Adipose tissue (tissue), 3 donors: Measurements from ENCODE around the gene ACTRT3. TPM values are rescaled to one million over a fixed set of nuclear protein-coding genes. Genes with fewer than 3 reads are reported as not detected.

Source experiments
- H3K27ac ChIP-seq: one replicate; pipeline ENCODE4 v1.5.1; 2013; ENCODE audit warnings: low read depth, low read length
- WGBS, 3 donors: extraction: QIAGEN DNeasy Blood & Tissue Kit; methylation state at CpG; one replicate each; pipeline ENCODE4 v1.1.7; 2013; 5-methylcytosine and 5-hydroxymethylcytosine counted together
- polyA plus RNA-seq, 3 donors: library from polyadenylated mRNA; stranded (reverse); fragments of 200-250 nt; gene quantifications; one replicate each; pipeline ENCODE4 v1.2.3, GENCODE V29; 2013
- donor health status: healthy with polysubstance abuse.
- donor health status: Bipolar disorder and iron deficiency.
- donor health status: healthy.

Gene ACTRT3
- polyA plus RNA-seq, 3 donors: 0.95 to 2.0 (median 1.8) TPM

DNA sequence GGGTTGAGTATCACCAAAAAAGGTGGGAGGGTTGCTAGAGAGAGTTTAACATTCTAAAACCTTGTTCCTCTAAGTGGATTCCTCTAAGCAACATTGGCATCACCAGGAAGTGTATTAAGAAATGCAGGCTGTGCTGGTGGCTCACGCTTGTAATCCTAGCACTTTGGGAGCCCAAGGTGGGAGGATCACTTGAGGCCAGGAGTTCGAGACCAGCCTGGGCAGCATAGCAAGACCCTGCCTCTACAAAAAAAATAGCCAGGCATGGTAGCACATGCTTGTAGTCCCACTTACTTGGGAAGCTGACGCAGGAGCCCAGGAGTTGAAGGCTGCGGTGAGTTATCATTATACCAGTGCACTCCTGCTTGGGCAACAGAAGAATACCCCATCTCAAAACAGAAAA, 8.5 kb upstream of the ACTRT3 start:
- WGBS, 3 donors: 66 to 85% (median 81%) methylated on average over 4 of the region's 4 CpGs
- H3K27ac ChIP-seq: no peak overlapping the region

DNA sequence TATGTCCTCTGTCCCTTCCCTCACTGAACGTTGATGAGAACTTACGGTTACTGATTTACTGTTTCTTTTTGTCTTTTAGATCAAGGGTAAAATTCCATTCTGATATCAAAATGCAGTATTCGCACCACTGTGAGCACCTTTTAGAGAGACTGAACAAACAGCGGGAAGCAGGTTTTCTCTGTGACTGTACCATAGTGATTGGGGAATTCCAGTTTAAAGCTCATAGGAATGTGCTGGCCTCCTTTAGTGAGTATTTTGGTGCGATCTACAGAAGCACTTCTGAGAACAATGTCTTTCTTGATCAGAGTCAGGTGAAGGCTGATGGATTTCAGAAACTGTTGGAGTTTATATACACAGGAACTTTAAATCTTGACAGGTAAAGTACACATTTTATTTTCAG, 4.8 kb upstream of the ACTRT3 start:
- WGBS, 3 donors: 32 to 68% (median 52%) methylated on average over 5 of the region's 5 CpGs
- H3K27ac ChIP-seq: no peak overlapping the region

DNA sequence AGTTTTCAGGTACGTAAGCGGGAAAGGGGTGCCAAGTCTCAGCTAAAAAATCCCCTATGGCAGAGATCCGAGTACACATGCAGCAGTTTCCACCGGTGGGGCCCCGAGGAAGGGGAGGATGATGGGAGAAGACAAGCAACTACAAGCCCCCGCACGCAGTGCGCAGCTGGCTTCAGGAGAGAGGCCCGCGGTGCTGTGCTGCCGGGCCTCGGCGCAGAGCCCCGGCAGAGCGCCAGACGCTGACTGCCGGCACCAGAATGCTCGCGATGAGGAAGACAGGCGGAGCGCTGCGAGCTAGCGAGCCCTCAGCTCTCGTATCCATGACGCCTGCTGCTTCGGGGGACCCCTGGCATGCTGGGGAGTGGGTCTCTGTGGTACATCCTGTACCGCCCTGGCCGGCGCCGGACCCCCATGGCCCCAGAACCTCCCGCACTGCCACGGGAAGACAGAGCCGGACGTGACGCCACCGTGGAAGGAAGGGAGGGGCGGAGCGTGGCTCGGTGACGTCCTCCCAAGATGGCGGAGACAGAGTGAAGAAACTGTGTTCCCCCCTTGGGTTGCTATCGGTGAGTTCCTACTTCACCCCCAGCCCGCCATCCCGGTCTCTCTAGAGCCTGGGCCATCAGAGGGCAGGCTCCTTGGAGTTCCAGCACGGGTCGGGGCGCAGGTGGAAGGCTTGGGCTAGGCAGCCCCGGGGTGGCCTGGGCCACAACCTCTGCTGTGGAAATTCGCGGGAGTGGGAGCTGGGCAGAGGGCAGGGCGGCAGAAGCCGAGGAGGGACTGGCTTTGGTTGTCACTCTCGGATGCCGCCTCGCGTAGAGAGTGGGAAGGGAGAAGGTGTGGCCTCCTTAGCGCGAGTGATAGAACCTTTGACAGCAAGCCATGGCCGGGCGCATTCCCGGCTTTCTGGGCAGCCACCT, 3.8 kb upstream of the ACTRT3 start, which contains the start of gene MYNN:
TSS of gene MYNN (plus strand) at position 500 of the 920 bp plus-strand sequence. CDS start 900 bp downstream, outside the sequence.
- peak within 1 kb of the TSS; percentile 99 for H3K27ac ChIP-seq
- WGBS, 3 donors: 0% methylated on average over 61 of the region's 61 CpGs

DNA sequence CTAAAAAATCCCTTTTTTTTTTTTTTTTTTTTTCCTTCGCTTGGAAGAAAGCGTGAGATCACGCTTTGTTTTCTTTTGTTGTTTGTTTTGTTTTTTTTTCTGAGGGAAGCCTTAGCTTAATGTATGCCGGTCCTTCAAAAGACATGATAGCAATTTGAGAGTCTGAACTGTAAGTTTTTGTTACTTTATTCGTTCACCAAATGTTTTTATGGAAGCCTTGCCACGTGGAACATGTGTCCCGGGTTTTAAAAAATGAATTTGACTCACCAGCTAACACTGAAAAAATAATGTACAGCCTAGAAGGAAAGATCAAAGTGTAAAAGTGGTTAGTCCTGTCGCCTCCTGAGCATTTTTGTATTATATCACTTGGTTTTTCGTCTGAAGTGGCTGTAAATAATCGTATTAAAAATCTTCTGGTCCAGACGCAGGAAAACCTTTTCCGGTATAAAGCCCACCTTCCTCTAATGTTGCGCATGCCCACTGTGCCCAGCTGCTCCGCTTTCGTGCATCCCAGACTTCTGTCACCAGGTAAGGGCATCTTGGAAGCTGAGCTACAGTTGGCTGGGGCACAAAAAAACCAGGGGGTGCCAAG, 3.0 kb upstream of the ACTRT3 start:
- whole genome bisulfite sequencing, 3 donors: 0 to 1% (median 0%) methylated on average over 15 of the region's 15 CpGs
- peak overlapping the region; percentile 99 for H3K27ac ChIP-seq

DNA sequence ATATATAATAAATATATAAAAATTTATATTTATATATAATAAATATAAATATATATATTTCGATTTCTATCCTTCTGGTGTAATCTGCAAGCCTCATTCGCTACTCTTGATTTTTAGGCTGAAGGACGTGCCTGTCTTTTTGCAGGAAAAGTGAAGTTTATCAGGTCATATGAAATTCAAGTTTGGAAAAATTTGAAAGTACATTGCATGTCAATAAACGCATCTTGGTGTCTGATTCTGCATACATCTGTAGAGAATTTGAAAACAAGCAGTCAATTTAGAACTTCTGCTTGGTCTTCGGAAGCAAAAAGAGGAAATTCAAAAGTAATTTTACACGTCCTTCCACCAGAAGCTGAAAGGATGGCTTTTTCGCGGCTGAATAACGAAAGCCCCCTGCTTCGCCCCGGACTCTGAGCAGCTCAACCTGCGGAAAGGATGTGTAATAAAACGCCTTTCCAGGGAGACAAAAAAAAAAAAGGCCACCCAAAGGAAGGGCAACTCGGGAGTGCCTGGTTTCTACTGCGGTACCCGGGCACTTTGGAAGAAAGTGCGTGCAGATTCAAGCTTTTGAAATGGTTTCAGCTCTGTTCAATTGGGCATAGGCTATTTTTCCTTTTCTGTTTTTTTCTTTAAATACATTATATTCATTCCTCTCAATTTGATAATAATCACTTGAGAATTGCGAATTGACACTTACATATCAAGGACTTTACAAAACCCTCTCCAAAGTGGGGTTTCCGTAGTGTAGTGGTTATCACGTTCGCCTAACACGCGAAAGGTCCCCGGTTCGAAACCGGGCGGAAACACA, 2.3 kb upstream of the ACTRT3 start:
- WGBS, 3 donors: 0 to 1% (median 0%) methylated on average over 27 of the region's 27 CpGs

DNA sequence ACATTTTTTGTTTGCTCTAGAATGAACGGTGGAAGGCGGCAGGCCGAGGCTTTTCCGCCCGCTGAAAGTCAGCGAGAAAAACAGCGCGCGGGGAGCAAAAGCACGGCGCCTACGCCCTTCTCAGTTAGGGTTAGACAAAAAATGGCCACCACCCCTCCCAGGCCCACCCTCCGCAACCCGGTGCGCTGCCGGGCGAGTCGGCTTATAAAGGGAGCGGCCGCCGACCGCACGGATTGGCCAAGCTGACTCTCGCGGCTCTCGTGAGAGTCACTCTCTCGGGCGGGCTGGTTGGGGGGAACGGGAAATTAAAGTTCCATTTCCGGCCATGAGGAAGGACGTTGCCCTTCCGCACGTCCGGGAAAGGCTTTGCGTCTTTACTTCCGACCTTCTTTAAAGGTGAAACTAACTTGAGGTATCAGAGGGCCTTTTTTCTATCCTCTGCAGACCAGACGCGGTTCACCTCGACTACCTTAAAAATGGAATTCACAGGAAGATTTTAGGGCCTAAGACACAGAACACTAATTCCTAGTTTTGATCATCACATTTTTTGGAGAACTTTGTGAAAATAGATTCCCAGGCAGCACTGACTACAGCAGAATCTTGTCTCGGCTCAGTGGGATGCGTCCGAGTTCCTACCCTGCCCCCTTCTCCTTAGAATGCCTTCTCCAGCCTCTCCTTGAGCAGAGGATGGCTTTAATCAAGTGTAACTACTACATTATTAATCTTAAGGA, 4.3 kb downstream of the ACTRT3 start, which contains the start of gene TERC:
TSS of gene TERC (minus strand) at position 179 of the 731 bp plus-strand sequence.
- peak within 1 kb of the TSS; percentile 48 for H3K27ac ChIP-seq
- WGBS, 3 donors: 4 to 8% (median 6%) methylated on average over 42 of the region's 42 CpGs

More for the DNA sequence above, 2.3 kb upstream of the ACTRT3 start:
- H3K27ac ChIP-seq: no peak overlapping the region

DNA sequence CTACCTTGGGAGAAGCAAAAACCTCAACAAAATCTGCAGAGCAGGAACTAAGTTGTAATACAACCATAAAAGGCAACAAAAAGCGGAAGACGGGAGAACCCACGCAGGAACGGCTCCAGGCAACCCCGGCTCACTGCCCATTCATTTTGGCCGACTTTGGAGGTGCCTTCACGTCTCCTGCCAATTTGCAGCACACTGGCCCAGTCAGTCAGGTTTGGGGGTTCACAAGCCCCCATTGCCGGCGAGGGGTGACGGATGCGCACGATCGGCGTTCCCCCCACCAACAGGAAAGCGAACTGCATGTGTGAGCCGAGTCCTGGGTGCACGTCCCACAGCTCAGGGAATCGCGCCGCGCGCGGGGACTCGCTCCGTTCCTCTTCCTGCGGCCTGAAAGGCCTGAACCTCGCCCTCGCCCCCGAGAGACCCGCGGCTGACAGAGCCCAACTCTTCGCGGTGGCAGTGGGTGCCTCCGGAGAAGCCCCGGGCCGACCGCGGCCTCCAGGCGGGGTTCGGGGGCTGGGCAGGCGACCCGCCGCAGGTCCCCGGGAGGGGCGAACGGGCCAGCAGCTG, 5.0 kb downstream of the ACTRT3 start:
- H3K27ac ChIP-seq: peak overlapping the region; percentile 48
- 0 to 1% (median 0%) methylated on average over 46 of the region's 46 CpGs for WGBS, 3 donors

DNA sequence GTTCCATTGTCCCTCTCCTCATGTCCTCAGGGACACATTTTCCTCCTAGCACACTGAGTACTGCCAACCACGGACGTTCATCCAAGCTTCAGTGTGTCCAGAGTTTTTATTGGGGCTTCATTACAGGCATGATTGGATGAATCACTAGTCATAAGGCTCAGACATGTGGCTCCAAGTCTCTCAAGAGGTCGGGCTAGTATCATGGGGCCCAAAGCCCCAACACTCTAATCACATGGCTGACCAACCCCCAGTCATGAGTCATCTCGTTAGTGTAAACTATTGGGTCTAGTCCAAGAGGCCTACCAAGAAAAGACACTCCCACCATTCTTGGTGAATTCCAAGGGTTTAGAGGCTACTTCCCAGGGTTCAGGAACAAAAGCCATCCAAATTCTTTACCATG, 8.9 kb downstream of the ACTRT3 start:
- WGBS, 3 donors: 71 to 87% (median 77%) methylated on average over 4 of the region's 4 CpGs

DNA sequence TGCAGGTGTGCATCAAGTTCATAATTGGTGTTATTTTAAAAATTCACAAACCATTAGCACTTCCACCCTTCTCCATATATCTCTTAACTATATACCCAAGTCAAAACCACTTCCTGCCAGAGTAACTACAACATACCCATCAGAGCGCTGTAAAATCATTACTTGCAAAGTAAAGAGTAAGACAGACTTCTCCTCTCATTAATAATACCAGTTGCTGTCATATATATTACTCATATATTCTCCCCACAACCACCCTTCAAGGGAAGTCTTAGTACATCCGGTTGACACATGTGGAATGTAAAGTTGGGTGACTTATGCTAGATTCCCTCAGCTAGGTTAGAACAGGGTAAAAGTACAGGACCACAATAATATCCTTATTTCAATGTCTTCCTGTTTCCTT, 10.1 kb downstream of the ACTRT3 start:
- 53 to 87% (median 64%) methylated on average over 2 of the region's 2 CpGs for WGBS, 3 donors
- H3K27ac ChIP-seq: no peak overlapping the region

More for the DNA sequence above, 8.9 kb downstream of the ACTRT3 start:
- H3K27ac ChIP-seq: no peak overlapping the region

DNA sequence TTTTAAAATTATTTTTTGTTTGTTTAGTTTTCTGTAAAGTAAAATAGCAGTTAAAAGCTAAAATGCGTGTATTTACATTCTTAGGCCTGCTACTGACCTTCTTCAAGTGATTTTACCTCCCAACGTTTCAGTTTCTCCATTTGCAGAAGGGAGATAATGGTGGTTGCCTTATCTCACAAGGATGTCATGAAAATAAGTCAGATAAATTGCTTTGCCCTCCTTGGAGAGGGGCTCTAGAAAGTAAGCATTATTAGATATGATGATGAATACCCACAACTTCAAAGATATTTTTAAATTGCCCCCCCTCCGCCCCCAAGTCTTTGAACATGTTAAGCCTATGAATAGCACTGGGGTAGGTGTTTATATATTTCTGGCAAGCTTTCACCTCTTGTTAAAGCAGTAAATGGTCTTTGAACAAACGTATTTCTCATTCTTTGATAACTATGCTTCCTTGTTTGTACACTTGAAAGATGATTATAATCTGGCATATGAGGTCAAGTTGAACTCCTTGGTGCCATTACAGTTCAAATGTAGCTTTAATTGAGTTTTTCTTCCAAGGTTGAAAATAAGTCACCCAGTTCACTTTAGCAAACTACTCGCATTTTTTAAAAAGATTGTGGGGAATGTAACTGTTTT, 10.9 kb downstream of the ACTRT3 start:
- 56 to 61% (median 57%) methylated on average over 5 of the region's 5 CpGs for WGBS, 3 donors

DNA sequence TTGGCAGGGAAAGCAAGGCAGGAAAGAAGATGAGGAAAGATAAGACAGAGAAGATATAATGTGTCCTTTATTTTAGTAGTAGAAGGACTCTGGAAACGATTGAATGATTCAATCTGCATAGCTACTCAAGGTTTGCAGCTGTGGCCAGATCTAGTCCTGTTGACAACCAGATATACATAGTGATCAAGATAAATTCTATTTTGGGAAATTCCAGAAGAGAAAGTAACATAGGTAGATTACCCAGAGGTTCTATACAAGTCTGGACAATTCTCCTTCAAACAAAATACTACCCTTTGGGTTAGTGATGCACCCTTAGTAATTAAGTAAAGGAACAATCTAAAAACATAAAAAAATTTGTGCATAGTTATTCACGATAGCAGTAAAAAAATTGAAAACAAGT, 13.9 kb downstream of the ACTRT3 start:
- no peak overlapping the region for H3K27ac ChIP-seq
- WGBS, 3 donors: 58 to 70% (median 63%) methylated on average over 2 of the region's 2 CpGs

More for the DNA sequence above, 10.9 kb downstream of the ACTRT3 start:
- H3K27ac ChIP-seq: no peak overlapping the region

DNA sequence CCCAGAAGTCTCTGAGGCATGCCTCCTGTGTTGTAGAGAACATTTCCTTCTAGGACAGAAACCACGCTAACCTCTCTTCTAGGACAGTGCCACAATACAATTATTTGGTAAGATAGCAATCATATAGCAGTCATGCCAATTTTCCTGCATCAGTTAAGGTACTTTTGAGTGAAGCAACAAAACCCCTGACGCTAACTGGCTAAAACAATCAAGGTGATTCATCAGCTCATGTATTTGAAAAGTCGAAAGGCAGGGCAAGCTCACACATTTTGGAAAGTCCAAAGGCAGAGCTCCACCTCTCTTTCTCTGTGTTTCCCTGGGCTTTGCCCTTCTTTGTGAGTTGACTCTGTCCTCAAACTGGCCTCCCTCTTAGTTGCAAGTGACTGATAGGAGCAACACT, 14.7 kb downstream of the ACTRT3 start:
- H3K27ac ChIP-seq: no peak overlapping the region
- WGBS, 3 donors: 83 to 93% (median 86%) methylated on average over 3 of the region's 3 CpGs

DNA sequence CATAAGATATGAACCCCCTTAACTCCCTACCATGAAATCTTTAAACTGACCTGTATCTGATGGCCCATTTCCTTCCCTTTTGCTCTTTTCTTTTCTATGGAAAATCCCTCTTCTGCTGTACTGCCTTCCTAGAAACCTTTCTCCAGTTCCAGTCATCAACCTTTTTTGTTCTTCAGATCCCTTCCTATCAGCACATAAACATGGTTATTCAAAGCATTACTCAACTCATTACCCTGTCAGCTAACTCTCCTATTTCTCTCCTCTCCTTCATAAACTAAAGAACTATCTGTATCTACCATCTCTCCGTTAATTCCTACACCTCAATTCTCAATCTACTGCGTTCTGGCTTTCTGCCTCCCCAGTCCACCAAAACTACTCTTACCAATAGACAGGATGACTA, 17.5 kb downstream of the ACTRT3 start:
- WGBS, 3 donors: 79 to 91% (median 89%) methylated on average over 2 of the region's 2 CpGs
- no peak overlapping the region for H3K27ac ChIP-seq

DNA sequence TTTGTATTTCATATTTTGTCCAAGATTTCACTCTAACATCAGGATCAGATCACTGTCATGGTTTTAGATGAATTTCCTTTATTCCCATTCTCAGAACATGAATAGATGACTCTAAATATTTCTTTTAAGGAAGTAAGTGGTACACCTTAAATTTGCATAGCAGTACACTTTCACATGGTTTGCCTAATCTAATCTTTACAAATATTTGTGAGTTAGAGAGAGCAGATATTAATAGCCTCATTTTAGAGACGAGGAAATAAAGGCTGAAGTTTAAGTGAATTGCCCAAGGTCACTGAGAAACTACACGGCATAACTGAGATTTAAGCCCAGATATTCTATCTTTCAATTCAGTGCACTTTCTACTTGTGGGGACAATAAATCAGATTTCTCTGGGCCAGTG, 18.7 kb downstream of the ACTRT3 start:
- no peak overlapping the region for H3K27ac ChIP-seq
- 37 to 65% (median 64%) methylated on average over 2 of the region's 2 CpGs for WGBS, 3 donors

DNA sequence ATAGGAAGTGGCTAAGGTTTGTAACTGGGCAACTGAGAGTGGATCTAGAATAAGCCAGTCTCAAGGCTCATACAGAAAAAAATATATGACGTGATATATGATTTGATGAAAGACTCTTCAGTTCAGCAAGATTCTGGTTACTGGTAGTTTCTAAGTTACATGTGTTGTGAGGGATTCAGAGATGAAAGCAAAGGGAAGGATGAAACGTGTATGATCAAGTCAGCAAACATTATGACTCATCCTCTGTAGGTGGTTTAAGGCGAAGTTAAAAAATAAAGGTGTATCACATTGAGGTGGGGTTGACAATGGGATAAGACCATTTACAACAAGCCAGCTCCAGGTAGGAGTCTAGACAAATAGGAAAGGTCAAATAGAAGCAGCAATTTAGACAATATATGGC, 20.7 kb downstream of the ACTRT3 start:
- no peak overlapping the region for H3K27ac ChIP-seq

DNA sequence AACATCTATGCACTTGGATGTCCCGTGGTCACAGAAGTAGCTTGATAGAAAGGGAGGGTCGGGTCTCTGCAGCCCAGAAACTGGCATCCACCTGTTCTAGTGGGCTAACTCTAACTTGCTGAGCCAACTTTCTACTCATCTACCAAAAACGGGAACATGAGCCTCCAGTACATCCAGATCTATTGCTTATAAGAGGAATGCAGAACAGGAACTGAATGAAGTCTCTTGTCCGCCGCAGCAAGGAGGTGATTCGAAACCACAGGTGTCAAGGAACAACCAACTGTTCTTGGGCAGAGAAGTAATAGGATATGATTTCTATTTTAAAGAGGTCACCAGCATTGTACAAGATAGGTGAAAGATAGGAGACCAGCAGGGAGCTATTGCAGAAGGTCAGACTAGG, 22.4 kb downstream of the ACTRT3 start:
- WGBS, 3 donors: 36 to 56% (median 48%) methylated on average over 6 of the region's 6 CpGs
- no peak overlapping the region for H3K27ac ChIP-seq

More for the DNA sequence above, 20.7 kb downstream of the ACTRT3 start:
- WGBS, 3 donors: 78 to 86% (median 80%) methylated on average over 3 of the region's 3 CpGs

DNA sequence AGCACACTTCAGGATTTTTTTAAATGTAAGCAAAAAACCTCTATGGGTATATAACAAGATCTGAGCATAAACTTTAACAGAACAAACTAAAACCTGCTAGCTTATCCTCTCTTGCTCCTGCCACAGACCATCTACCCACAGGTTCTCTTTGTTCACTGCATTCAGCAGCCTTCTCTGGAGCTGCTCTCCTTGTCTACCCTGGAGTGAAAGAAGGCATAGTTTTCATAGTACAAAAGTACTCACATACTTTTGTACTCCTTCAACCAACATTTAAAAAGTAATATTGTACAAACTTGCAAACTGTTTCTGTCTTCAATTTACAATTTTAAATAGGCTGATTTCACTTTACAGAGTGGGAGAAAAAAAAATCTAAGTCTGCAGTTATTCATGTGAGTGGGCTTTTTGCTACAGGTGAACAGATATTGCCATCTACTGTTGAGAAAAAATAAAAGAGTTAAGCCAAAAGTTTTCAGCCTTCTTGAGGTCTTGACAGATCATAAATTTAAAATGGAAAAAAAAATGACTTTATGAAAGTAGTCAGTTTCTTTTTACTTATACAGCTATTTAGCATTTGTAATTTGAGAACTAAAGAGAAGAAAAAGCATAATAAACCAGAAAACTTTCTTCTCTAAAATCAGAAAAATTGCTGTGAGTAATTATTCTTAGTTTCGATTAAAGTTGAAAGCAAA, 24.9 kb downstream of the ACTRT3 start:
- 0 to 30% (median 0%) methylated on average over 1 of the region's 1 CpG for WGBS, 3 donors
- H3K27ac ChIP-seq: no peak overlapping the region
